PC-9 (cell line): ENCODE measurements around the gene ANKRD2.

Source experiments
- EZH2 ChIP-seq: fragments of 200-600 bp; sonication (generic); IDR thresholded peaks from 2 replicates; pipeline ENCODE4 v1.8.0; 2017; ENCODE audit warnings: antibody characterized with exemption, low read depth
- TF ChIP-seq, protein P1 (sequence below): fragments of 200-600 bp; sonication (generic); conservative IDR thresholded peaks from 2 replicates; pipeline ENCODE4 v1.6.1; 2017; ENCODE audit warnings: mixed run types, antibody characterized with exemption, mild to moderate bottlenecking, moderate library complexity

DNA sequence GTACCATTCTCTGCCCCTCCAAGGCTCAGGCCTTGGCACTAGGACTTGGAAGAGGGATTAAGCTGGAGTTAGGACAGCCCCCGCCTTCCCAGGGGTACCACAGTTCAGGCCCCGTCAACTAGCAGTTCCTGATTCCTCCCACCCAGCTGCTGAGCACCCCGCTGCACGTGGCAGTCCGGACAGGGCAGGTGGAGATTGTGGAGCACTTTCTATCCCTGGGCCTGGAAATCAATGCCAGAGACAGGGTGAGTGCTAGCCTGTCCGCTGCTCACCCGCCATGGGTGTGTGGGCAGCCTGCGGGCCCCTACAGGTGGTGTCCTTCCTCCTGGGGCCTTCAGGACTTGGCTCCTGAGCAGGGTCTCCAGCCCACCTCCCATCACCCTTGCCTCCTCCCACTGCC is 9.6 kb downstream of the ANKRD2 start:
- TF ChIP-seq, protein P1, sequence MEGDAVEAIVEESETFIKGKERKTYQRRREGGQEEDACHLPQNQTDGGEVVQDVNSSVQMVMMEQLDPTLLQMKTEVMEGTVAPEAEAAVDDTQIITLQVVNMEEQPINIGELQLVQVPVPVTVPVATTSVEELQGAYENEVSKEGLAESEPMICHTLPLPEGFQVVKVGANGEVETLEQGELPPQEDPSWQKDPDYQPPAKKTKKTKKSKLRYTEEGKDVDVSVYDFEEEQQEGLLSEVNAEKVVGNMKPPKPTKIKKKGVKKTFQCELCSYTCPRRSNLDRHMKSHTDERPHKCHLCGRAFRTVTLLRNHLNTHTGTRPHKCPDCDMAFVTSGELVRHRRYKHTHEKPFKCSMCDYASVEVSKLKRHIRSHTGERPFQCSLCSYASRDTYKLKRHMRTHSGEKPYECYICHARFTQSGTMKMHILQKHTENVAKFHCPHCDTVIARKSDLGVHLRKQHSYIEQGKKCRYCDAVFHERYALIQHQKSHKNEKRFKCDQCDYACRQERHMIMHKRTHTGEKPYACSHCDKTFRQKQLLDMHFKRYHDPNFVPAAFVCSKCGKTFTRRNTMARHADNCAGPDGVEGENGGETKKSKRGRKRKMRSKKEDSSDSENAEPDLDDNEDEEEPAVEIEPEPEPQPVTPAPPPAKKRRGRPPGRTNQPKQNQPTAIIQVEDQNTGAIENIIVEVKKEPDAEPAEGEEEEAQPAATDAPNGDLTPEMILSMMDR, result no peak
- TF ChIP-seq EZH2, result no peak
